HG02610 (cell line): ENCODE measurements around the gene ASCL1.

Source experiments
- ATAC-seq: cut with Tn5 transposase; IDR thresholded peaks from one replicate; pipeline ENCODE4 v1.9.1; 2021; ENCODE audit warnings: mild to moderate bottlenecking, moderate library complexity; ENCODE audit not compliant: unreplicated experiment

The ASCL1 gene

GRCh38 chr12:102957339-102958050 is at the start of gene ASCL1:
TSS of gene ASCL1 (plus strand) at chr12:102957674. CDS start at chr12:102958245, 571 bp downstream.
- ATAC-seq = no peak

- no peak for ATAC-seq
Observed at GRCh38 chr12:102907918-102908317, 49.6 kb upstream of the ASCL1 start.

- no peak for ATAC-seq
Observed at GRCh38 chr12:102910137-102910536, 47.3 kb upstream of the ASCL1 start.

- no peak for ATAC-seq
Observed at GRCh38 chr12:102910792-102911191, 46.7 kb upstream of the ASCL1 start.

GRCh38 chr12:102911320-102911719 is 46.2 kb upstream of the ASCL1 start:
- ATAC-seq = no peak

GRCh38 chr12:102912258-102912657 is 45.2 kb upstream of the ASCL1 start:
- ATAC-seq = no peak

GRCh38 chr12:102913453-102914226 is 43.8 kb upstream of the ASCL1 start:
- ATAC-seq = no peak

- no peak for ATAC-seq
Observed at GRCh38 chr12:102916252-102917025, 41.0 kb upstream of the ASCL1 start.

- ATAC-seq = no peak
Observed at GRCh38 chr12:102917026-102917787, 40.3 kb upstream of the ASCL1 start, which contains the start of gene PAH. TSS of gene PAH (minus strand) at chr12:102917244. CDS start at chr12:102917130, 114 bp downstream.

GRCh38 chr12:102918840-102919239 is 38.6 kb upstream of the ASCL1 start:
- ATAC-seq = no peak

- no peak for ATAC-seq
Observed at GRCh38 chr12:102920271-102920670, 37.2 kb upstream of the ASCL1 start.

GRCh38 chr12:102921240-102921639 is 36.2 kb upstream of the ASCL1 start:
- ATAC-seq = no peak

- ATAC-seq = no peak
Observed at GRCh38 chr12:102927220-102927619, 30.3 kb upstream of the ASCL1 start.

GRCh38 chr12:102933168-102933567 is 24.3 kb upstream of the ASCL1 start:
- no peak for ATAC-seq

GRCh38 chr12:102939059-102939458 is 18.4 kb upstream of the ASCL1 start:
- no peak for ATAC-seq

GRCh38 chr12:102939670-102940222 is 17.7 kb upstream of the ASCL1 start:
- no peak for ATAC-seq

- ATAC-seq = no peak
Observed at GRCh38 chr12:102946042-102946441, 11.4 kb upstream of the ASCL1 start.

- no peak for ATAC-seq
Observed at GRCh38 chr12:102948941-102949352, 8.5 kb upstream of the ASCL1 start.

GRCh38 chr12:102950107-102950949 is 7.1 kb upstream of the ASCL1 start:
- ATAC-seq = no peak
